ENCODE measurements around the gene HSPA2. TPM values are rescaled to one million over a fixed set of nuclear protein-coding genes. Genes with fewer than 3 reads are reported as not detected.
A peak's percentile ranks its signal among the peaks of the same experiment; 100 is the strongest.
"Not testable (repeated sequence)": the region's sequence is repeated elsewhere in the genome, so short reads cannot be mapped to it uniquely, and the experiment has no call there.

HSPA2 gene
- total RNA-seq, 1 experiment from 2014 or later = 16.5 TPM

- POLR2A ChIA-PET (ENCODE audit: unreplicated experiment) = interaction anchor here (0.6 kb wide), 1 partner anchor 134 kb away, joined by 4 read pairs; no protein-coding TSS in a partner anchor
- H3K27ac ChIP-seq (ENCODE audit: low read length) = no peak overlapping the region
- H3K9ac ChIP-seq (ENCODE audit: low read length) = no peak overlapping the region
- peaks cover 97% of the 10 kb centered on the region for H3K79me2 ChIP-seq (ENCODE audit: low read length)
- no TSS peak for BruUV-seq (replicated peaks)
- TF ChIP-seq EZH2phosphoT487 (IDR thresholded peaks at IDR 0.05; ENCODE audit: borderline replicate concordance, low read length) (no peak), CTCF (conservative IDR thresholded peaks at IDR 0.05; ENCODE audit: low read depth, low read length) (no peak), EZH2 (IDR thresholded peaks at IDR 0.05; ENCODE audit: low read length, unreplicated experiment) (no peak)
- H2AFZ ChIP-seq (ENCODE audit: low read length) = no peak overlapping the region
- no peaks in the 10 kb centered on the region for H3K9me2 ChIP-seq (replicated peaks; ENCODE audit: low read length)
- H3K4me1 ChIP-seq (ENCODE audit: insufficient read depth, low read length) = peaks cover 25% of the 10 kb centered on the region
- peaks cover under 1% of the 10 kb centered on the region for H3F3A ChIP-seq (ENCODE audit: low read length, unreplicated experiment)
- peak overlapping the region; percentile 20; the same call in 1 of the 2 replicates for H3K4me2 ChIP-seq (ENCODE audit: low read length)
- H3K36me3 ChIP-seq (ENCODE audit: low read depth, low read length) = peaks cover 13% of the 10 kb centered on the region; the same call in 1 of the 2 replicates
- CTCF ChIA-PET = interaction anchor here (0.6 to 1.1 kb wide), 4 partner anchors 25 to 268 kb away, joined by 4 to 10 read pairs (median 6); partner anchors contain the start of genes HSPA2 and MTHFD1
- H3K27me3 ChIP-seq (ENCODE audit: low read length) = no peaks in the 10 kb centered on the region
- DNase-seq = peak; percentile 72
- H4K20me1 ChIP-seq (ENCODE audit: low read length) = peaks cover 67% of the 10 kb centered on the region
- H3K9me3 ChIP-seq (ENCODE audit: low read length) = no peaks in the 10 kb centered on the region
- H3K4me3 ChIP-seq (ENCODE audit: low read length) = no peak overlapping the region
- intact Hi-C loops (cut with micrococcal nuclease) = no loop called here
- peak; percentile 71 for ATAC-seq
These were observed 25.5 kb upstream of the HSPA2 start for GRCh38 chr14:64515053-64515452.

- Histone ChIP-seq H3K27me3 (ENCODE audit: low read length) (no peaks in the 10 kb centered on the region), H3K27ac (ENCODE audit: low read length) (no peak overlapping the region), H3K4me1 (ENCODE audit: insufficient read depth, low read length) (peaks cover 24% of the 10 kb centered on the region), H3K36me3 (ENCODE audit: low read depth, low read length) (peaks cover 16% of the 10 kb centered on the region), H3K9ac (ENCODE audit: low read length) (no peak overlapping the region), H3K79me2 (ENCODE audit: low read length) (peaks cover 95% of the 10 kb centered on the region), H3K4me3 (ENCODE audit: low read length) (no peak overlapping the region), H3K4me2 (ENCODE audit: low read length) (no peak overlapping the region), H3F3A (ENCODE audit: low read length, unreplicated experiment) (peaks cover 4% of the 10 kb centered on the region), H3K9me3 (ENCODE audit: low read length) (no peaks in the 10 kb centered on the region), H2AFZ (ENCODE audit: low read length) (no peak overlapping the region), H3K9me2 (replicated peaks; ENCODE audit: low read length) (no peaks in the 10 kb centered on the region), H4K20me1 (ENCODE audit: low read length) (peaks cover 65% of the 10 kb centered on the region)
- POLR2A ChIA-PET (ENCODE audit: unreplicated experiment) = no interaction called here
- DNase-seq = no peak
- CTCF ChIA-PET = no interaction called here
- no peak for TF ChIP-seq CTCF (conservative IDR thresholded peaks at IDR 0.05; ENCODE audit: low read depth, low read length)
- ATAC-seq = no peak
- intact Hi-C loops (cut with micrococcal nuclease) = no loop called here
- no TSS peak for BruUV-seq (replicated peaks)
These were observed 23.6 kb upstream of the HSPA2 start for GRCh38 chr14:64516969-64517368.

- POLR2A ChIA-PET (ENCODE audit: unreplicated experiment); H3K9ac ChIP-seq (ENCODE audit: low read length); H3K4me3 ChIP-seq (ENCODE audit: low read length); H3K27me3 ChIP-seq (ENCODE audit: low read length); CTCF ChIA-PET; H3F3A ChIP-seq (ENCODE audit: low read length, unreplicated experiment); H3K4me2 ChIP-seq (ENCODE audit: low read length); DNase-seq; BruUV-seq (replicated peaks); intact Hi-C loops (cut with micrococcal nuclease); H3K9me3 ChIP-seq (ENCODE audit: low read length); H3K27ac ChIP-seq (ENCODE audit: low read length); ATAC-seq; H3K9me2 ChIP-seq (replicated peaks; ENCODE audit: low read length); H2AFZ ChIP-seq (ENCODE audit: low read length): not testable (repeated sequence)
- peaks cover 95% of the 10 kb centered on the region for H3K79me2 ChIP-seq (ENCODE audit: low read length)
- H3K36me3 ChIP-seq (ENCODE audit: low read depth, low read length) = peaks cover 23% of the 10 kb centered on the region
- peaks cover 60% of the 10 kb centered on the region for H4K20me1 ChIP-seq (ENCODE audit: low read length)
- H3K4me1 ChIP-seq (ENCODE audit: insufficient read depth, low read length) = peaks cover 24% of the 10 kb centered on the region
These were observed 22.9 kb upstream of the HSPA2 start for GRCh38 chr14:64517667-64518066.

Data from PC-3 (cell line).